Liver (tissue), 3 donors: ENCODE results near the gene STK25.

Experiments used
- CTCF ChIP-seq: fragments of 150-350 bp; IDR thresholded peaks from 2 replicates; pipeline ENCODE4 v1.5.1; 2017; ENCODE audit warnings: improper control_type of control experiment, low read depth, low read length; ENCODE audit not compliant: missing input control
- EGR1 ChIP-seq, 2 donors: IDR thresholded peaks; 2 replicates each; pipeline ENCODE4 v1.6.1; 2016 to 2018; ENCODE audit warnings: antibody characterized with exemption in 2 of 2, low read depth in 2 of 2
- FOXA1 ChIP-seq: IDR thresholded peaks from 2 replicates; pipeline ENCODE4 v1.6.1; 2016; ENCODE audit warnings: antibody characterized with exemption
- GABPA ChIP-seq, 2 donors: IDR thresholded peaks in 1 of 2; conservative IDR thresholded peaks in 1 of 2; 2 replicates each; pipeline ENCODE4 v1.6.1; 2016; ENCODE audit warnings: antibody characterized with exemption in 2 of 2, mild to moderate bottlenecking in 1 of 2, moderate library complexity in 1 of 2
- HNF4A ChIP-seq, 2 donors: conservative IDR thresholded peaks; 2 replicates each; pipeline ENCODE4 v1.6.1; 2016; ENCODE audit warnings: antibody characterized with exemption in 2 of 2, mild to moderate bottlenecking in 2 of 2
- JUND ChIP-seq, 2 donors: IDR thresholded peaks; 2 replicates each; pipeline ENCODE4 v1.6.1; 2016; ENCODE audit warnings: antibody characterized with exemption in 2 of 2
- RAD21 ChIP-seq, 2 donors: IDR thresholded peaks; 2 replicates each; pipeline ENCODE4 v1.6.1; 2016; ENCODE audit warnings: antibody characterized with exemption in 2 of 2, mild to moderate bottlenecking in 2 of 2
- RXRA ChIP-seq, 2 donors: IDR thresholded peaks; 2 replicates each; pipeline ENCODE4 v1.6.1; 2017 to 2018; ENCODE audit warnings: antibody characterized with exemption in 2 of 2, mild to moderate bottlenecking in 1 of 2
- SP1 ChIP-seq: IDR thresholded peaks from 2 replicates; pipeline ENCODE4 v1.6.1; 2018; ENCODE audit warnings: antibody characterized with exemption, mild to moderate bottlenecking
- TAF1 ChIP-seq: conservative IDR thresholded peaks from 2 replicates; pipeline ENCODE4 v1.6.1; 2016; ENCODE audit warnings: antibody characterized with exemption, mild to moderate bottlenecking
- YY1 ChIP-seq: IDR thresholded peaks from 2 replicates; pipeline ENCODE4 v1.6.1; 2016; ENCODE audit warnings: antibody characterized with exemption, mild to moderate bottlenecking
- ZBTB33 ChIP-seq: IDR thresholded peaks from 2 replicates; pipeline ENCODE4 v1.6.1; 2016; ENCODE audit warnings: antibody characterized with exemption
- TF ChIP-seq, protein P1 (sequence below): IDR thresholded peaks from 2 replicates; pipeline ENCODE4 v1.6.1; 2016; ENCODE audit warnings: antibody characterized with exemption, mild to moderate bottlenecking
- TF ChIP-seq, protein P2 (sequence below): IDR thresholded peaks from 2 replicates; pipeline ENCODE4 v1.6.1; 2016; ENCODE audit warnings: antibody characterized with exemption
- donor health status: healthy.
- donor health status: healthy.

GRCh38 chr2:241491549-241492173 lies 16.7 kb downstream of the STK25 start:
- TF ChIP-seq CTCF (no peak), RXRA (IDR thresholded peaks at IDR 0.05) (no peak), GABPA (IDR thresholded peaks at IDR 0.05 in 1 of 2, conservative IDR thresholded peaks at IDR 0.05 in 1 of 2) (no peak), FOXA1 (no peak), ZBTB33 (no peak), TAF1 (no peak), SP1 (no peak), HNF4A (conservative IDR thresholded peaks at IDR 0.05) (no peak), EGR1 (IDR thresholded peaks at IDR 0.05; ENCODE audit: low read depth in 2 of 2) (no peak), RAD21 (IDR thresholded peaks at IDR 0.05) (no peak), YY1 (no peak), JUND (IDR thresholded peaks at IDR 0.05) (no peak)
- TF ChIP-seq, protein P1, sequence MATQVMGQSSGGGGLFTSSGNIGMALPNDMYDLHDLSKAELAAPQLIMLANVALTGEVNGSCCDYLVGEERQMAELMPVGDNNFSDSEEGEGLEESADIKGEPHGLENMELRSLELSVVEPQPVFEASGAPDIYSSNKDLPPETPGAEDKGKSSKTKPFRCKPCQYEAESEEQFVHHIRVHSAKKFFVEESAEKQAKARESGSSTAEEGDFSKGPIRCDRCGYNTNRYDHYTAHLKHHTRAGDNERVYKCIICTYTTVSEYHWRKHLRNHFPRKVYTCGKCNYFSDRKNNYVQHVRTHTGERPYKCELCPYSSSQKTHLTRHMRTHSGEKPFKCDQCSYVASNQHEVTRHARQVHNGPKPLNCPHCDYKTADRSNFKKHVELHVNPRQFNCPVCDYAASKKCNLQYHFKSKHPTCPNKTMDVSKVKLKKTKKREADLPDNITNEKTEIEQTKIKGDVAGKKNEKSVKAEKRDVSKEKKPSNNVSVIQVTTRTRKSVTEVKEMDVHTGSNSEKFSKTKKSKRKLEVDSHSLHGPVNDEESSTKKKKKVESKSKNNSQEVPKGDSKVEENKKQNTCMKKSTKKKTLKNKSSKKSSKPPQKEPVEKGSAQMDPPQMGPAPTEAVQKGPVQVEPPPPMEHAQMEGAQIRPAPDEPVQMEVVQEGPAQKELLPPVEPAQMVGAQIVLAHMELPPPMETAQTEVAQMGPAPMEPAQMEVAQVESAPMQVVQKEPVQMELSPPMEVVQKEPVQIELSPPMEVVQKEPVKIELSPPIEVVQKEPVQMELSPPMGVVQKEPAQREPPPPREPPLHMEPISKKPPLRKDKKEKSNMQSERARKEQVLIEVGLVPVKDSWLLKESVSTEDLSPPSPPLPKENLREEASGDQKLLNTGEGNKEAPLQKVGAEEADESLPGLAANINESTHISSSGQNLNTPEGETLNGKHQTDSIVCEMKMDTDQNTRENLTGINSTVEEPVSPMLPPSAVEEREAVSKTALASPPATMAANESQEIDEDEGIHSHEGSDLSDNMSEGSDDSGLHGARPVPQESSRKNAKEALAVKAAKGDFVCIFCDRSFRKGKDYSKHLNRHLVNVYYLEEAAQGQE = no peak
- TF ChIP-seq, protein P2, sequence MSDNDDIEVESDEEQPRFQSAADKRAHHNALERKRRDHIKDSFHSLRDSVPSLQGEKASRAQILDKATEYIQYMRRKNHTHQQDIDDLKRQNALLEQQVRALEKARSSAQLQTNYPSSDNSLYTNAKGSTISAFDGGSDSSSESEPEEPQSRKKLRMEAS = no peak
